NOMO-1 treated with dmso at 0.1 percent for 144 hours (cell line): ENCODE results near the gene LTB4R.

ENCODE experiments used
- DNase-seq: peaks from one replicate; lab custom pipeline; 2025; ENCODE audit not compliant: unreplicated experiment; lab: John Stamatoyannopoulos, UW

Gene LTB4R

GRCh38 chr14:24366721-24367513 lies 55.6 kb downstream of the LTB4R start:
- no peak for DNase-seq
